ENCODE measurements around the gene IL26. TPM values are rescaled to one million over a fixed set of nuclear protein-coding genes. Genes with fewer than 3 reads are reported as not detected.

IL26 gene
- total and polyA plus RNA-seq, 2 of the 4 experiments (the other 2 are of a cell fraction), result not detected

GRCh38 chr12:68240975-68241374 is 15.4 kb upstream of the IL26 start:
- no CpG with 5 or more reads among the region's 1 CpG for WGBS, 2 experiments (ENCODE audit: extremely low coverage in 2 of 2, insufficient read length in 1 of 2)
- intact Hi-C loops (cut with micrococcal nuclease) (loop anchor here (2.0 kb wide), 1 partner anchor 38 kb away; no protein-coding TSS in a partner anchor), dilution Hi-C loops (cut with HindIII; ENCODE audit: low sequenced_read_pairs, unreplicated experiment) (no loop called here), in situ Hi-C loops (cut with MboI; ENCODE audit: low sequenced_read_pairs) (no loop called here)
- no peaks in the 10 kb centered on the region for H3K27me3 ChIP-seq (ENCODE audit: control insufficient read depth, insufficient read depth, low read length)
- POLR2A ChIA-PET (ENCODE audit: unreplicated experiment), result no interaction called here
- H3K4ac ChIP-seq (ENCODE audit: low read depth, low read length), result no peak overlapping the region
- H3K79me1 ChIP-seq (ENCODE audit: low read depth in 1 of 2, low read length in 2 of 2), result no peaks in the 10 kb centered on the region
- no peak overlapping the region for H2AK5ac ChIP-seq (ENCODE audit: low read depth, low read length)
- no peak overlapping the region for H3K4me3 ChIP-seq (ENCODE audit: insufficient read depth, low read depth, low read length)
- CTCF ChIA-PET, result interaction anchor here (0.6 kb wide), 1 partner anchor 1864 kb away, joined by 4 read pairs; no protein-coding TSS in a partner anchor
- H3K23ac ChIP-seq (ENCODE audit: low read depth, low read length), result no peak overlapping the region
- H3K9me1 ChIP-seq (ENCODE audit: insufficient read depth, low read length), result 0 out of 2 replicates have a peak, but pooled peaks cover 5% of the 10 kb centered on the region
- no peak overlapping the region for H2BK120ac ChIP-seq (ENCODE audit: low read depth, low read length)
- no peak overlapping the region for H2BK5ac ChIP-seq (ENCODE audit: low read depth, low read length, poor library complexity, severe bottlenecking)
- no peak overlapping the region for H2BK20ac ChIP-seq (ENCODE audit: low read depth, low read length)
- no peak overlapping the region for H2AK9ac ChIP-seq (replicated peaks; ENCODE audit: low read depth, low read length, poor library complexity)
- H4K20me1 ChIP-seq (ENCODE audit: insufficient read depth, low read length), result no peaks in the 10 kb centered on the region
- H3K4me1 ChIP-seq (ENCODE audit: control insufficient read depth, insufficient read depth, low read length), result peaks cover 10% of the 10 kb centered on the region
- H3K14ac ChIP-seq (replicated peaks; ENCODE audit: low read depth, low read length), result no peak overlapping the region
- no peaks in the 10 kb centered on the region for H3K9me3 ChIP-seq (ENCODE audit: control insufficient read depth, insufficient read depth, low read length)
- no peak overlapping the region; the same call in 1 of the 2 replicates for H4K5ac ChIP-seq (ENCODE audit: low read depth, low read length)
- H3K18ac ChIP-seq (ENCODE audit: low read depth, low read length), result peak overlapping the region; percentile 21; the same call in 1 of the 2 replicates
- H4K91ac ChIP-seq (ENCODE audit: insufficient read depth, low read depth, low read length), result no peak overlapping the region
- peak; percentile 57 for DNase-seq
- BruUV-seq (replicated peaks), result no TSS peak
- peak overlapping the region; percentile 59; the same call in 1 of the 2 replicates for H3K27ac ChIP-seq (ENCODE audit: insufficient read depth, low read length)
- no peak overlapping the region for H3K56ac ChIP-seq (ENCODE audit: extremely low read depth, insufficient read depth, low read length)
- H3K9ac ChIP-seq (ENCODE audit: low read depth, low read length), result peak overlapping the region; percentile 29
- peak; percentile 63 for ATAC-seq (ENCODE audit: low read depth)
- peak overlapping the region; percentile 72 for H2AFZ ChIP-seq (replicated peaks; ENCODE audit: low read length, poor library complexity)
- H3K4me2 ChIP-seq (ENCODE audit: low read depth, low read length), result peak overlapping the region; percentile 64
- peak overlapping the region in 1 of 2 experiments; percentile 84; a peak in 3 of 4 replicates for H4K8ac ChIP-seq (ENCODE audit: low read depth in 2 of 2, low read length in 2 of 2)
- TF ChIP-seq MXI1 (IDR thresholded peaks at IDR 0.05; ENCODE audit: borderline replicate concordance, low read depth, low read length) (no peak), BHLHE40 (IDR thresholded peaks at IDR 0.05; ENCODE audit: low read depth, low read length) (no peak), CTCF (conservative IDR thresholded peaks at IDR 0.05; ENCODE audit: low read depth, low read length) (no peak), NFE2L2 (IDR thresholded peaks at IDR 0.05; ENCODE audit: low read depth, low read length) (no peak), RFX5 (IDR thresholded peaks at IDR 0.05; ENCODE audit: low read depth, low read length) (no peak), ELK1 (IDR thresholded peaks at IDR 0.05; ENCODE audit: borderline replicate concordance, low read depth, low read length) (no peak), CHD1 (IDR thresholded peaks at IDR 0.05; ENCODE audit: low read depth, low read length) (no peak), POLR2A (IDR thresholded peaks at IDR 0.05; ENCODE audit: low read depth, low read length) (no peak), RCOR1 (IDR thresholded peaks at IDR 0.05; ENCODE audit: insufficient replicate concordance, low read length) (no peak), RAD21 (IDR thresholded peaks at IDR 0.05; ENCODE audit: low read length) (no peak)
- no peak overlapping the region; the same call in 2 of the 3 replicates for H2BK15ac ChIP-seq (ENCODE audit: low read depth, low read length)
- no peaks in the 10 kb centered on the region for H3K36me3 ChIP-seq (ENCODE audit: control insufficient read depth, insufficient read depth, low read length)
